ENCODE results near the gene COL11A2.
A peak's percentile ranks its signal among the peaks of the same experiment; 100 is the strongest.

The COL11A2 gene

DNA sequence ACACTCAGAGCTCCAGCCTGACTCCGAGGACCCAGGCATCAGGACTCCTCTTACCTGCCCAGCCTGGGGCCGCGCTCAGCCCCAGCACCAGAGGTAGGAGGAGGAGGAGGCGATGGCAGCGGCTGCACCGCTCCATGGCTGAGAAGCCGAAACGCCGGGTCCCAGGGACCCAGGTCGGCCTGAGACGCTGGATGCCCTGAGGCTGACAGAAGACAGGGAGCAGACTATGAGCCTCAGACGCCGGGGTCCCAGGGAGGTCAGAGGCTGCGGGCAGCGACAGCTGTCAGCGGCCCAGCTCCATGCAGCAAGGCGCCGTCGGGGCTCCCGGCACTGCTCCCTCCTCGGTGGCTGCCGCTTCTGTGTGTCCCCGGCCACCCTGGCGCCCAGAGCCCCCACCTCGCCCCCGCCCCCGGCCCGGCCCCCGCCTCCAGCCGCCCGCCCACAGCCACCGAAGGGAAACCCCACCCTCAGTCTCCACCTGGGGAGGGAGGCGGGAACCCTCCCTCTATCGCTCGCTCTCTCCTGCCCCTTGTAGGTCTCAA is at the start of gene COL11A2:
Gene COL11A2 (minus strand): TSS at position 363 of the 542 bp plus-strand sequence. CDS start 227 bp downstream, at position 136.
- TF ChIP-seq ZC3H10 (CRISPR knock-in tag; IDR thresholded peaks at IDR 0.05), result no peak
- TF ChIP-seq SNAI2 (CRISPR knock-in tag; IDR thresholded peaks at IDR 0.05), result no peak
- peak; percentile 27 for ATAC-seq

DNA sequence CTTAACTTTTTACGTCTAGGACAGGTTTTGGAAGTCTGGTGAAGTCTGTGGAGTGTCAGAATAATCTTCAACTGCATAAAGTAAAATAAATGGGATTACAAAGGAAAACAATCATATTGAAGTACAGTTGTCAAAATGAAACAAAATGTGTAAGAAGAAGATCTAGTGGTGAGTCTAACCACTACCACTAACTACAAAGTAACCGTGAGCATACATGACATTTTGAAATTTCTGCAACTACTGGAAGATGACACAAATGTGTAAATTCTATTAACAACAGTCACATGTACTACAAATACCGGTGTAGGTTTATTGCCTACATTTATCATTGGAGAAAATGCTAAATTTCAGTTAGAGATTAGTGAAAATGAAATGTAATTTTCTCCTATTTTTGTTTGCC is 49.7 kb upstream of the COL11A2 start:
- no peak for ATAC-seq
- no peak for TF ChIP-seq SNAI2 (CRISPR knock-in tag; IDR thresholded peaks at IDR 0.05)

DNA sequence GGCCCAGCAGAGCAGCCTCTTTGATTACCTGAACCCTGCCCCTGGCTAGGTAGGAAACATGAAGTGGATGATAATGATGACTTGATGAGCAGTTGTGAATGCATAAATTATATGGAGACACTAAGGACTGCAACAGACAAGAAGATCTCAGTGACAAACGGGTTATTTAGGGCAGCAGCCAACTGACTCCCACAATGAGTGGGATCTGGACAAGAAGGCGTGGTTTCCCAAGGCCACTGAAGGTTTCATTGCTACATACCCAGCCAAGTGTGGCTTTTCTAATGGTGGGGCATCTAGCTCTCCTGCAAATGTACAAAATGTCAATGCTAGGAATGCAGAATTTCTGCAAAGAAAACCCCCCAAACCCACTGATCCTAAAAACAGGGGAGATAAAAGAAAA is 45.5 kb upstream of the COL11A2 start:
- no peak for ATAC-seq
- TF ChIP-seq TCF4 (CRISPR knock-in tag; IDR thresholded peaks at IDR 0.05; ENCODE audit: borderline replicate concordance) (no peak), ZFP30 (CRISPR knock-in tag; IDR thresholded peaks at IDR 0.05) (no peak), TOX (CRISPR knock-in tag; IDR thresholded peaks at IDR 0.05; ENCODE audit: borderline replicate concordance) (no peak), SNAI2 (CRISPR knock-in tag; IDR thresholded peaks at IDR 0.05) (no peak), ARNTL (CRISPR knock-in tag; IDR thresholded peaks at IDR 0.05; ENCODE audit: borderline replicate concordance, low read depth) (no peak), GLIS3 (CRISPR knock-in tag; IDR thresholded peaks at IDR 0.05) (no peak), OSR1 (CRISPR knock-in tag; IDR thresholded peaks at IDR 0.05) (no peak), CSDC2 (CRISPR knock-in tag; IDR thresholded peaks at IDR 0.05) (no peak), RARB (CRISPR knock-in tag; IDR thresholded peaks at IDR 0.05) (no peak), ISL1 (CRISPR knock-in tag; IDR thresholded peaks at IDR 0.05) (no peak), PPARA (CRISPR knock-in tag; IDR thresholded peaks at IDR 0.05; ENCODE audit: borderline replicate concordance) (no peak), ZNF565 (CRISPR knock-in tag; conservative IDR thresholded peaks at IDR 0.05; ENCODE audit: low read depth) (no peak), ZC3H10 (CRISPR knock-in tag; IDR thresholded peaks at IDR 0.05) (no peak), ZNF70 (CRISPR knock-in tag; IDR thresholded peaks at IDR 0.05) (no peak), BACH2 (CRISPR knock-in tag; IDR thresholded peaks at IDR 0.05; ENCODE audit: borderline replicate concordance) (no peak)
- TF ChIP-seq, protein P1, sequence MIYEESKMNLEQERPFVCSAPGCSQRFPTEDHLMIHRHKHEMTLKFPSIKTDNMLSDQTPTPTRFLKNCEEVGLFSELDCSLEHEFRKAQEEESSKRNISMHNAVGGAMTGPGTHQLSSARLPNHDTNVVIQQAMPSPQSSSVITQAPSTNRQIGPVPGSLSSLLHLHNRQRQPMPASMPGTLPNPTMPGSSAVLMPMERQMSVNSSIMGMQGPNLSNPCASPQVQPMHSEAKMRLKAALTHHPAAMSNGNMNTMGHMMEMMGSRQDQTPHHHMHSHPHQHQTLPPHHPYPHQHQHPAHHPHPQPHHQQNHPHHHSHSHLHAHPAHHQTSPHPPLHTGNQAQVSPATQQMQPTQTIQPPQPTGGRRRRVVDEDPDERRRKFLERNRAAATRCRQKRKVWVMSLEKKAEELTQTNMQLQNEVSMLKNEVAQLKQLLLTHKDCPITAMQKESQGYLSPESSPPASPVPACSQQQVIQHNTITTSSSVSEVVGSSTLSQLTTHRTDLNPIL (CRISPR knock-in tag; IDR thresholded peaks at IDR 0.05; ENCODE audit: low read depth), result no peak
- TF ChIP-seq, protein P2, sequence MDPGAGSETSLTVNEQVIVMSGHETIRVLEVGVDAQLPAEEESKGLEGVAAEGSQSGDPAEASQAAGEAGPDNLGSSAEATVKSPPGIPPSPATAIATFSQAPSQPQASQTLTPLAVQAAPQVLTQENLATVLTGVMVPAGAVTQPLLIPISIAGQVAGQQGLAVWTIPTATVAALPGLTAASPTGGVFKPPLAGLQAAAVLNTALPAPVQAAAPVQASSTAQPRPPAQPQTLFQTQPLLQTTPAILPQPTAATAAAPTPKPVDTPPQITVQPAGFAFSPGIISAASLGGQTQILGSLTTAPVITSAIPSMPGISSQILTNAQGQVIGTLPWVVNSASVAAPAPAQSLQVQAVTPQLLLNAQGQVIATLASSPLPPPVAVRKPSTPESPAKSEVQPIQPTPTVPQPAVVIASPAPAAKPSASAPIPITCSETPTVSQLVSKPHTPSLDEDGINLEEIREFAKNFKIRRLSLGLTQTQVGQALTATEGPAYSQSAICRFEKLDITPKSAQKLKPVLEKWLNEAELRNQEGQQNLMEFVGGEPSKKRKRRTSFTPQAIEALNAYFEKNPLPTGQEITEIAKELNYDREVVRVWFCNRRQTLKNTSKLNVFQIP (CRISPR knock-in tag; IDR thresholded peaks at IDR 0.05; ENCODE audit: borderline replicate concordance, low read depth), result no peak
- TF ChIP-seq, protein P3, sequence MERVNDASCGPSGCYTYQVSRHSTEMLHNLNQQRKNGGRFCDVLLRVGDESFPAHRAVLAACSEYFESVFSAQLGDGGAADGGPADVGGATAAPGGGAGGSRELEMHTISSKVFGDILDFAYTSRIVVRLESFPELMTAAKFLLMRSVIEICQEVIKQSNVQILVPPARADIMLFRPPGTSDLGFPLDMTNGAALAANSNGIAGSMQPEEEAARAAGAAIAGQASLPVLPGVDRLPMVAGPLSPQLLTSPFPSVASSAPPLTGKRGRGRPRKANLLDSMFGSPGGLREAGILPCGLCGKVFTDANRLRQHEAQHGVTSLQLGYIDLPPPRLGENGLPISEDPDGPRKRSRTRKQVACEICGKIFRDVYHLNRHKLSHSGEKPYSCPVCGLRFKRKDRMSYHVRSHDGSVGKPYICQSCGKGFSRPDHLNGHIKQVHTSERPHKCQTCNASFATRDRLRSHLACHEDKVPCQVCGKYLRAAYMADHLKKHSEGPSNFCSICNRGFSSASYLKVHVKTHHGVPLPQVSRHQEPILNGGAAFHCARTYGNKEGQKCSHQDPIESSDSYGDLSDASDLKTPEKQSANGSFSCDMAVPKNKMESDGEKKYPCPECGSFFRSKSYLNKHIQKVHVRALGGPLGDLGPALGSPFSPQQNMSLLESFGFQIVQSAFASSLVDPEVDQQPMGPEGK (CRISPR knock-in tag; IDR thresholded peaks at IDR 0.05; ENCODE audit: borderline replicate concordance), result no peak
- TF ChIP-seq, protein P4, sequence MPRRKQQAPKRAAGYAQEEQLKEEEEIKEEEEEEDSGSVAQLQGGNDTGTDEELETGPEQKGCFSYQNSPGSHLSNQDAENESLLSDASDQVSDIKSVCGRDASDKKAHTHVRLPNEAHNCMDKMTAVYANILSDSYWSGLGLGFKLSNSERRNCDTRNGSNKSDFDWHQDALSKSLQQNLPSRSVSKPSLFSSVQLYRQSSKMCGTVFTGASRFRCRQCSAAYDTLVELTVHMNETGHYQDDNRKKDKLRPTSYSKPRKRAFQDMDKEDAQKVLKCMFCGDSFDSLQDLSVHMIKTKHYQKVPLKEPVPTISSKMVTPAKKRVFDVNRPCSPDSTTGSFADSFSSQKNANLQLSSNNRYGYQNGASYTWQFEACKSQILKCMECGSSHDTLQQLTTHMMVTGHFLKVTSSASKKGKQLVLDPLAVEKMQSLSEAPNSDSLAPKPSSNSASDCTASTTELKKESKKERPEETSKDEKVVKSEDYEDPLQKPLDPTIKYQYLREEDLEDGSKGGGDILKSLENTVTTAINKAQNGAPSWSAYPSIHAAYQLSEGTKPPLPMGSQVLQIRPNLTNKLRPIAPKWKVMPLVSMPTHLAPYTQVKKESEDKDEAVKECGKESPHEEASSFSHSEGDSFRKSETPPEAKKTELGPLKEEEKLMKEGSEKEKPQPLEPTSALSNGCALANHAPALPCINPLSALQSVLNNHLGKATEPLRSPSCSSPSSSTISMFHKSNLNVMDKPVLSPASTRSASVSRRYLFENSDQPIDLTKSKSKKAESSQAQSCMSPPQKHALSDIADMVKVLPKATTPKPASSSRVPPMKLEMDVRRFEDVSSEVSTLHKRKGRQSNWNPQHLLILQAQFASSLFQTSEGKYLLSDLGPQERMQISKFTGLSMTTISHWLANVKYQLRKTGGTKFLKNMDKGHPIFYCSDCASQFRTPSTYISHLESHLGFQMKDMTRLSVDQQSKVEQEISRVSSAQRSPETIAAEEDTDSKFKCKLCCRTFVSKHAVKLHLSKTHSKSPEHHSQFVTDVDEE (CRISPR knock-in tag; IDR thresholded peaks at IDR 0.05), result no peak

DNA sequence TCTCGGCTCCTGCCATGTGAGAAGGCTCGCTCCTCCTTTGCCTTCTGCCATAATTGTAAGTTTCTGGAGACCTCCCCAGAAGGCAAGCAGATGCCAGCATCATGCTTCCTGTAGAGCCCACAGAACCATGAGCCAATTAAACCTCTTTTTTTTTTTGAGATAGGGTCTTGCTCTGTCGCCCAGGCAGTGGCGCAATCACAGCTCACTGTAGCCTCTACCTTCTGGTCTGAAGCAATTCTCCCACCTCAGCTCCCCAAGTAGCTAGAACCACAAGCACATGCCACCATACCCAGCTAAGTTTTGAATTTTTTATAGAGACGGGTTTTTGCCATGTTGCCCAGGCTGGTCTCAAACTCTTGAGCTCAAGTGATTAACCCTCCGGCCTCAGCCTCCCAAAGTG is 44.6 kb upstream of the COL11A2 start:
- no peak for ATAC-seq
- TF ChIP-seq ZNF565 (CRISPR knock-in tag; conservative IDR thresholded peaks at IDR 0.05; ENCODE audit: low read depth) (no peak), ESRRG (CRISPR knock-in tag; IDR thresholded peaks at IDR 0.05) (no peak), ZNF70 (CRISPR knock-in tag; IDR thresholded peaks at IDR 0.05) (no peak), BACH2 (CRISPR knock-in tag; IDR thresholded peaks at IDR 0.05; ENCODE audit: borderline replicate concordance) (no peak), ZC3H10 (CRISPR knock-in tag; IDR thresholded peaks at IDR 0.05) (no peak), RARB (CRISPR knock-in tag; IDR thresholded peaks at IDR 0.05) (no peak), ISL1 (CRISPR knock-in tag; IDR thresholded peaks at IDR 0.05) (no peak), OSR1 (CRISPR knock-in tag; IDR thresholded peaks at IDR 0.05) (no peak)
- TF ChIP-seq, protein P2 (CRISPR knock-in tag; IDR thresholded peaks at IDR 0.05; ENCODE audit: borderline replicate concordance, low read depth), result no peak

Data from SK-N-SH treated with all-trans-retinoic acid at 6 μM for 48 hours (cell line).